Kidney (tissue), 14 donors: ENCODE measurements around the gene AGFG1. TPM values are rescaled to one million over a fixed set of nuclear protein-coding genes. Genes with fewer than 3 reads are reported as not detected.

Experiments
- DNase-seq, 5 donors: peaks; one replicate each; pipeline ENCODE4 v3.0.0-alpha.2; 2013 to 2020
- FAIRE-seq: peaks from 2 replicates; lab custom pipeline; 2012; peaks lifted over from hg19 to GRCh38; lab: Jason Lieb, UNC
- H3K27ac ChIP-seq, 2 donors: one replicate each; pipeline ENCODE4 v1.7.0; 2013; ENCODE audit warnings: low read depth in 2 of 2, low read length in 2 of 2, inconsistent platforms in 1 of 2
- H3K27me3 ChIP-seq: one replicate; pipeline ENCODE4 v1.7.1; 2013; ENCODE audit warnings: low read length, inconsistent platforms; ENCODE audit not compliant: control insufficient read depth, insufficient read depth
- H3K36me3 ChIP-seq, 3 donors: one replicate each; pipeline versions ENCODE4 v1.7.0 to v1.7.1; 2013; ENCODE audit warnings: low read length in 3 of 3, control low read depth in 1 of 3, inconsistent platforms in 1 of 3; ENCODE audit not compliant: insufficient read depth in 3 of 3, control insufficient read depth in 2 of 3
- H3K4me1 ChIP-seq, 3 donors: one replicate each; pipeline versions ENCODE4 v1.7.0 to v1.7.1; 2013; ENCODE audit warnings: low read length in 3 of 3, inconsistent platforms in 1 of 3, low read depth in 1 of 3; ENCODE audit not compliant: control insufficient read depth in 2 of 3, insufficient read depth in 2 of 3
- H3K4me3 ChIP-seq, 3 donors: one replicate each; pipeline versions ENCODE4 v1.7.0 to v1.8.1; 2013; ENCODE audit warnings: low read length in 3 of 3, control low read depth in 1 of 3, inconsistent platforms in 1 of 3
- H3K9ac ChIP-seq, 3 donors: one replicate each; pipeline versions ENCODE4 v1.7.0 to v1.7.1; 2013; ENCODE audit warnings: low read length in 3 of 3, control low read depth in 1 of 3, inconsistent platforms in 1 of 3
- H3K9me3 ChIP-seq, 3 donors: one replicate each; pipeline versions ENCODE4 v1.7.0 to v1.7.1; 2013; ENCODE audit warnings: low read length in 3 of 3, control low read depth in 1 of 3, inconsistent platforms in 1 of 3; ENCODE audit not compliant: control insufficient read depth in 2 of 3, insufficient read depth in 1 of 3
- CTCF ChIP-seq: IDR thresholded peaks from 3 replicates; pipeline ENCODE4 v1.5.1; 2012; ENCODE audit warnings: mild to moderate bottlenecking, moderate library complexity, borderline replicate concordance; ENCODE audit not compliant: insufficient read depth; ENCODE audit errors: extremely low read depth
- intact Hi-C: fragments of 100-400 bp; cut with DNase I; formaldehyde crosslinking; loops from one replicate; pipeline ENCODE4 v1.11.1; 2022
- microRNA-seq: library from miRNA; unstranded; fragments of <30 nt; microRNA quantifications from one replicate; pipeline ENCODE4 v1.2.0, GENCODE V29; 2020
- polyA plus RNA-seq: library from polyadenylated mRNA; stranded (reverse); fragments of 350-450 nt; fragmentation: Illumina TruSeq; extraction: RNeasy Lipid Tissue Mini Kit (QIAGEN cat#74804); gene quantifications from one replicate; pipeline ENCODE4 v1.2.3, GENCODE V29; 2014; ENCODE audit warnings: low read depth, low replicate concordance; ENCODE audit not compliant: insufficient read depth
- total RNA-seq: library from RNA; stranded (reverse); fragmentation: NEBNext Ultra II Directional; extraction: Animal tissue kit (Norgen Biotek cat#: 25700); gene quantifications from one replicate; pipeline ENCODE4 v1.2.1, GENCODE V29; 2021
- donor health status: control.
- donor health status: control.
- donor health status: control.
- donor health status: control.
- donor health status: control.
- donor health status: DM: yes; HTN: yes; CAD: no.
- donor health status: Normal renal cell carcinoma (clear cell type).

AGFG1 gene
- total and polyA plus RNA-seq, 2 donors from 2014 or later = 36.6 to 98.9 TPM

GRCh38 chr2:227610123-227610522 is 138.2 kb downstream of the AGFG1 start:
- Histone ChIP-seq H3K9ac (no peak overlapping the region), H3K36me3 (no peaks in the 10 kb centered on the region), H3K4me3 (no peak overlapping the region), H3K4me1 (no peaks in the 10 kb centered on the region), H3K9me3 (no peaks in the 10 kb centered on the region), H3K27me3 (no peaks in the 10 kb centered on the region), H3K27ac (no peak overlapping the region)
- no peak for TF ChIP-seq CTCF
- intact Hi-C loops = no loop called here
- FAIRE-seq (no peak), DNase-seq (no peak)

Small RNAs within 50 kb of the gene (microRNA-seq; reads per million reads assigned to microRNA genes)
- not detected for gene MIR5703

Other genes starting within 250 kb of the AGFG1 start
- gene MFF, start 146.9 kb upstream of the AGFG1 start, total RNA-seq = 80.8 TPM
- gene MFF, start 146.9 kb upstream of the AGFG1 start, polyA plus RNA-seq = 110 TPM
- gene TM4SF20, start 92.8 kb upstream of the AGFG1 start, total RNA-seq = not detected
- not detected for gene TM4SF20, start 92.8 kb upstream of the AGFG1 start, polyA plus RNA-seq
- gene SCYGR1, start 84.2 kb upstream of the AGFG1 start, total RNA-seq = not detected
- gene SCYGR1, start 84.2 kb upstream of the AGFG1 start, polyA plus RNA-seq = not detected
- gene SCYGR2, start 126.7 kb downstream of the AGFG1 start, total RNA-seq = not detected
- not detected for gene SCYGR2, start 126.7 kb downstream of the AGFG1 start, polyA plus RNA-seq
- gene SCYGR3, start 142.7 kb downstream of the AGFG1 start, total RNA-seq = not detected
- gene SCYGR3, start 142.7 kb downstream of the AGFG1 start, polyA plus RNA-seq = not detected
- gene SCYGR4, start 145.3 kb downstream of the AGFG1 start, total RNA-seq = not detected
- not detected for gene SCYGR4, start 145.3 kb downstream of the AGFG1 start, polyA plus RNA-seq
- gene SCYGR5, start 194.6 kb downstream of the AGFG1 start, total RNA-seq = not detected
- gene SCYGR5, start 194.6 kb downstream of the AGFG1 start, polyA plus RNA-seq = not detected
- 4.4 TPM for gene SLC19A3, start 245.9 kb downstream of the AGFG1 start, total RNA-seq
- gene SLC19A3, start 245.9 kb downstream of the AGFG1 start, polyA plus RNA-seq = 8.3 TPM